Activated CD4-positive, alpha-beta T cell treated with anti-CD3 and anti-CD28 coated beads, Interleukin-10, Interleukin-2, amounts not matched to agents 100 ng/mL and 50 ng/mL, durations not matched to agents 16 hours and 8 hours (primary cell): ENCODE measurements around the gene KCNIP1.
A peak's percentile ranks its signal among the peaks of the same experiment; 100 is the strongest.

Experiments used
- DNase-seq: peaks from one replicate; pipeline ENCODE4 v3.0.0-alpha.2; 2020

Gene KCNIP1

GRCh38 chr5:170631466-170632195 lies 127.8 kb downstream of the KCNIP1 start:
- DNase-seq = no peak

GRCh38 chr5:170632266-170632984 lies 128.6 kb downstream of the KCNIP1 start:
- DNase-seq = no peak

GRCh38 chr5:170632985-170633234 lies 129.1 kb downstream of the KCNIP1 start:
- peak; percentile 51 for DNase-seq

DNA sequence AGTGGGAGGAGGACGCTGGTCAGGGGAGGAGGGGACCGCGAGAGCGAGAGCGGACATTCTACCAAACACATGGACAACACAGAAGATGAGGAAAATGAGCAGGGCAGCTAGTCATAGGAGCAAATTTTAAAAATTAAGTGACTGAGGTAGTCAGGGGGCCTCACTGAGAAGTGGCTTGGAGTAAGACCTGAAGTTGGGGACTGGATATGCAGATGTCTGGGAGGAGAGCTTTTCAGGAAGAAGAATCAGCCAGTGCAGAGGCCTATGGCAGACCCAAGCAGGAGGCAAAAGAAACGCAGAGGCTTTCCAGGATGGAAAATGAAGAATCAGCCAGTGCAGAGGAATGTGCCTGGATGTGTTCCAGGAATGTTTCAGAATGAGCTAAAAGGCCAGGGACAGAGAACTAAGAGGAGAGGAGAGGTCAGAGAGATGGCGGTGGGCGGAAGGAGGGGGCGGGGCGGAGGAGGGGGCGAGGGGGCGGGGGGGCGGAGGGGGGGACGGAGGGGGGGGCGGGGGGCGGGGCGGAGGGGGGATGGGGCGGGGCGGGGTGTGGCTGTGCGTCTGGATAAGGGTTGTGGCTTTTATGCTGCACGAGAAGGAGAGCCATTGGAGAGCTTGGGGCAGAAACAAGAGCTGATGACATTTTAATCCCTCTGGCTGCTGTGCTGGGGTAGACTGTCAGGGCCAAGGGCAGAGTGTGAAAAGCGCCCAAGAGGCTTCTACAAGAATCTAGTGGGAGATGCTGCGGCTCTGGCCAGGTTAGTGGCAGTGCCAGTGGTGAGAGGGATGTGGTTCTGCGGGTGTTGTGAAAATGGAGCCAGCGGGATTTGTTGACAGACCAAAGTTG lies 129.6 kb downstream of the KCNIP1 start:
- DNase-seq = no peak

GRCh38 chr5:170634256-170634990 lies 130.6 kb downstream of the KCNIP1 start:
- no peak for DNase-seq

GRCh38 chr5:170635706-170636105 lies 131.9 kb downstream of the KCNIP1 start:
- no peak for DNase-seq

DNA sequence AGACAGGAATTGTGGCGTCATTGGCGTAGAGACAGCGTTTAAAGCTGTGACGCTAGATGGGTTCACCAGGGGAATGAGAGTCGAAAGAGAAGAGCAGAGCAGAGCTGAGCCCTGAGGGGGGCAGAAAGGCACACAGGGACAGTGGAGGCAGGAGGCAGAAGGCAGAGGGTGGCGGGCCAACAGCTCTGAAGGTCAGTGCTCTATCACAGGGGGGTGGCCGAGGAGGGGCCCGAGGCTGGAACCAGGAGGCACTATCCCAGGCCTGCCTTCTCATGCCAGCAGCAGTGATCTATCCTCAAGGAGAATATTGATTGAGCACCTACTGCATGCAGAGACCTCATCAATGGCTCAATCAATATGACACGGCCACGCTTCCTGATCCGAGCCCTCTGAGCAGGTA lies 132.4 kb downstream of the KCNIP1 start:
- DNase-seq = no peak

DNA sequence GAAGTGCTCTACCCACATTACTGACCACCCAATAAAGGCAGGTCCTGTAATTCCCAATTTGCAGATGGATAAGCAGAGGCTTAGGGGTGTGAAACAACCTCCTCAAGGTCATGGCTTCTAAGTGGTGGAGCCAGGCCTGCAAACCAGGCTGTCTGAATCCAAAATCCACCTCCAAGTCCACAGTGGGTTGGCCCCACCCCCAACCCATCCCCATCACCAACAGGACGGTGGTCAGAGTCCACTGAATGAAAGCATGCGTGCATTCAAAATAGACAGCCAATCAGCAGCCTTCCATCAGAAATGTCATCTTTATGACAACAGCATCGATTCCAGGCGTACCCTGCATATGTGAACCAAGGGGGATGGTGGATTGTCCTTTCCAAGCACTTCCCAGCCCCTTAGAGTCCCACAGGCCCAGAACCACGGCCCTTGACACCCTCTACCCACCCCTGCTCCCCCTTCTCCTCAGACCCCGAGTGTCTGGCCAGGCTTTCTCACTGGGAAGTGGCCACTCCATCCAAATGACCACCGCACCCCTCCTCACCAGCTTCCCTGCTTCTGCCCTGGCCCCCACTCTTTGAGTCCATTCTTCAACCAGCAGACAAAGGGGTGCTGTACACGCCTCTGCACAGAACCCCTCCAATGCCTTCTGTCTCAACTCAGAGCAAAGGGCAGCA lies 133.1 kb downstream of the KCNIP1 start:
- no peak for DNase-seq

DNA sequence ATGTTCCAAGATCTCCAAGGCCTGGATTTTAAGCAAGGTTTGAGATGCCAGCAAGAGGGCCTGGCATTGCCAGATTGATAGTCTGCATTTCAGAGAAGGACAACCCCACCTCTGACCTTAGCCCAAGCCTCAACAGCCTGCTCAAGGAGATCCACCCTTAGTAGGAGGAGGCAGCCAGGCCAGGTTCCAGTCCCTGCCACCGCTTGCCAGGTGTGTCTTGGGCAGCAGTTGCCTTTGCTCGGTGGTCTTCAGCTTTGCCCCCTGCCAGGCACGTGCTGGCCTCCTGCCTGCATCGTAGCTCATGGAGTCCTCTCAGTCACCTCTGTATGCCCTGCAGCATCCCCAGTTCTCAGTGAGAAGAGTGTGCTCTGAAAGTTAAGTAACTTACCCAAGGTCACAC lies 134.2 kb downstream of the KCNIP1 start:
- no peak for DNase-seq

DNA sequence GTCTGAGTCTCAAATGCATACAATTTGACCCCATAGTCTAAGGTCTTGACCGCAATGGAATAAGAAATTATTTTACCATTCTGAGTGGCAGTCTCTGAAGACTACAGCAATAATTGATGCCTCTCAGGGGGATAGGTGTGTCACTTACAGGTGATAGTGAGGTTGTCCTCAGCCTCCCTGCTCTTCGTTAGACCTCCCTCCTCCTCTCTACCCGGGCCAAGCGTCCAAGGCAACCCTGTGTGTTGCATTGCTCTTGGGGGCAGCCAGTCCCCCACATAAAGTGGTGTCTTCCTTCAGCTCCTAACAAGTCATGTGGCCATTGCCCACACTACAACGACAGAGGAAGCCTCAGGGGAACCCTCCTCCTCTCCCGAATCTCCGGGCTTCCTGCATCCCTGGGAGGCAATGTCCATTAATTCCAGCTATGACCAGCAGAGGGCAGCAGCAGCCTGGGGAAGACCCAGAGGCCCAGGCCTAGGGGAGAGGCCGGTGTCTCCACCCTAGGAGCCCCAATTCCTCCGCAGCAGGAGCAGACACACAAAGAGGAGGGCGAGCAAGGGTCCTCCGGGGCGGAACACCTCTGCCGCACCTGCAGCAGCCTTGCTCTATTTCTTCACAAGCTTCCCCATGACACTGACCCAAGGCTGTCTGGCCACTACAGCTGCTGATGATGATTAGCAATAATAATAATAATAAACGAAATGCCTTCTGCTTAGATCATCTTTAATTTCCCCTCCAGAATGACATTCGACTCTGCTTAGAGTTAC lies 134.8 kb downstream of the KCNIP1 start:
- DNase-seq = peak; percentile 72

DNA sequence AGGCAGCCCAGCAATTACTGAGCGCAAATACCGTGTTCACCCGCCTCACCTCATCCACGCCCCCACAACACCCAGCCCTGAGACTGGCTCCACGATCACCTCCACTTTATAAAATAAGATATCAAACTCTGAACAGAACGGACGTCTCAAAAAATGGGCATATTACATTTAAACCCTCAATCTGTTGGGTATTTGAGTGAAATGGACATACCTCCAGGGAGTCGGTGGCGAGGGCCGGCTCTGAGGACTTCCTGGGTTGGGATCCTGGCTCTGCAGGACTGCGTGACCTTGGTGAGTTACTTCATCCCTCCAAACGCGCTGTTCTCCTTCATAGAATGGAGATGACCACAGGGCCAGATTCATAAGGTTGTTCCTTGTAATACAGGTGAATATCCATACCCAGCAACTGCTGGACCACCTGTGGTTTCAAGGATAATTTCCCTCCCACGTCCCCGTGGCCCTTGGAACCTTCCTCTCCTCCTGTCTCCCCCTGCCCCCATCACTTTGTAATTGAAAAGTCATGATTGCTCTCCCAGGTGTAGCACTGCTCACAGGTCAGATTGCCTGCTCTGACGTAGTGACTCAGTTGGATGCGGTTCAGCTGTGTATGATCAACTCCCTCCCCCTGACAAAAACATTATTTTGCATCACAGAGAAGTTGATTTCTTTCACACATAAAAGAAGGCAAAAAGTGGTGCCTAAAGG lies 135.6 kb downstream of the KCNIP1 start:
- DNase-seq = no peak

DNA sequence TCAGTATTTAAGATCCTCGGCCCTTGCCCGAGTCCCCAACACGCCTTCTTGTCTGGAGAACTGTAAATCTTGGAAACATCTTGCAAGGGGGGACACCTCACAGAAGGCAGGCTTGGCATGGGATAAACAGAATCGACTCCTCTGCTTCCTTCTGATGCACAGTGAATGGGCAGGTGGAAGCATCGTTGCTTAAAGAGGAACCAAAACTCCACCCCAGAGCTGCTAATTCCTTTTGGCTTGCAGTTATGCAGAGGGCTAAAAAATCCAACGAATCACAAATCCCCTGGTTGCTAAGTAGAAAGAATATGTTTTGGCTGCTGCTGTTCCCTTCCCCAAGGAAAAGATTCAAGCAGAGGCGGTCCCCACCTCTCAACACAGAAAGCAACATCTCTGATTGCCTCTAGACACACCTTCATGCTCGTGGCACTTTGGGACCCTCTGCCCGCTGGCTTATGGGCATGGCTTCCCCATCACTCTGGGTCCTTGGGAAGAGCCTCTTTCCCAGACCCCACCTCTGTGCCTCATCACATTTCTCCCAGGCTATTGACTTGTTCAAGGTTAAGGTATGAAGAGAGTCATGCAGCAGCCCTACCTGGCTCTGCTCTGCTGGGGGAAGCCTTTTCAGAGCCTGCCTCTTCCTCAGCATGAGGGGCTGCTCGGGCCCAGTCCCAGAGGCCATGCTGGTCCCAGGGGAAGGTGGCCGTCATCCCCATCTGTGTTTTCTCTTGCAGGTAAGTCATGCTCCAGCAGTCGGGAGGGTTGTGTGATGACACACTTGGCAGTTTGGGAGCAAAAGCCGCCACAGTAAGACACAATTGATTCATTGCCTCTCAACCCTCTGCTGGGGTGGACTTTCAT lies 137.1 kb downstream of the KCNIP1 start:
- DNase-seq = no peak

DNA sequence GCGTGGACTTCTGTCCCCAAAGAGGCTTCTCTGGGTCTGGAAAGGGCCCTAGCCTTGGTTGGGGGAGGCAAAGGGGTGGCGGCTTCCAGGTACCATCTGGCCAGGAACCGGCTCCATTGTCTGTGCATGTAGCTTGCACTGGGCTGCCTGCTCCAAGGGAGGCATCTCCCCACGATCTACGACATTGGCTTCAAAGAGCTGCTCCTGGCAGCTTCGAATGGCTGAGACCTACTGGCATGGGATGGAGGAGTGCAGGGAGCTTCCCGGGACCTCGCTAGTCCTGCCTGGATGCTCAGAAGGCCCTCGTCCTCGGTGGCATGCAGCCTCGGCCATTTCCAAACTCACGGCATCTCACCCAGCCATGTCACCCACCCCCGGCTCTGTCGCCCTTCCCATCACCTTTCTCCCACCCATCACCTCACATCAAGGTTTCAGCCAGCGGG lies 137.8 kb downstream of the KCNIP1 start:
- no peak for DNase-seq

DNA sequence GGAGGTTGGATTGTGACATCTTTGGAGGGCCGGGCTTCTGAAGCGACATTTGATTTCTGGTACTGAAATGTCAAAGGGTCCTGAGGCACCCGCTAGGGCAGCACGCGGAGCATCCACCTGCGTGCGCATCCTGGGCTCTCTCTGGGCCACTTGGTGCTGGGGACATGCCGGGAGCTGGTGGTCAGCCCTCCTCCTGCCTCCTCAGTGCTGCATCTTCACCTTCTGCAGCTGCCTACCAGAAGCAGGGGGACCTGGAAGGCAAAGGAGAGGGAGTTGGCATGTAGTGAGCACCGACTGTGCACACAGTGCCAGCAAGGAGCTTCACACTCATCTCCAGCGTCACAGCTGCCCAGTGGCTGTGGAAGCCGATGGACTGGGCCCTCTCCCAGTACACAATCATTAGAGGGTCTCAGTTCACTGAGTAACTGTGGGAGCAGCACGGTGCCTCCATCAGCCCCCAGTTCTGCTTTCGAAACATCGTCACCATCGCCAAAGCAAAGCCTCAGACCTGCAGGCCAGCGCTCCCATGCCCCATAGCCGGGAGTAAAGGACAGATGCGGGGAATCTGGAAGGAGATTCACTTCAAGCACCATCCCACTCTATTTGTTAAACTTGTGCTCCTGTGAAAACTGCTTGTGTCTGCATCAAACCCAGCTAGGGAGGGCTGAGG lies 138.4 kb downstream of the KCNIP1 start:
- no peak for DNase-seq

DNA sequence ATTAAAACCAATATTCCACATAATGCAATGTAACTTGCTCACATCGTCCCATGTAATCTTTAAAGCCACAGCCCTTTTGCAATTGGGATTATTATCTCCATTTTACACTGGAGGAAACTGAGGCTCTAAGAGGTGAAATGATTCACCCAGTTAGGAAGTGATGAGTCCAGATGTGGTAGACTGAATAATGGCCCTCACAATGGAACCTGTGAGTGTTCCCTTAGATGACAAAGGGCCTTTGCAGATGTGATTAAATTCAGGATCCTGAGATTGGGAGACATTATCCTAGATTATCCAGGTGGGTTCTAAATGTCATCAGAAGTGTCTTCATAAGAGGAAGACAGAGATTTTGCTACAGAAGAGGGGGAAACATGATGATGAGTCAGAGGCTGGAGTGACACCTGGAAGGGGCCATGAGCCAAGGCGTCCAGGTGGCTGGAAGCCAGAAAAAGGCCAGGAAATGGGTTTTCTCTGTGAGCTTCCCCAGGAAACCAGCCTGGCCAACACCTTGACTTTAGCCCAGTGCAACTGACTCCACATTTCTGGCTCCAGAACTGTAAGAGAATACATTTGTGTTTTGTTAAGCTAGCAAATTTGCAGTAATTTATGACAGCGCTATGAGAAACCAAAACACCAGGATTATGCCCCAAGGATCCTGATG lies 139.1 kb downstream of the KCNIP1 start:
- DNase-seq = no peak

- DNase-seq = no peak
Observed at GRCh38 chr5:170643591-170643990, 139.8 kb downstream of the KCNIP1 start.

GRCh38 chr5:170644501-170644900 lies 140.7 kb downstream of the KCNIP1 start:
- no peak for DNase-seq

GRCh38 chr5:170648541-170648940 lies 144.7 kb downstream of the KCNIP1 start:
- no peak for DNase-seq

- DNase-seq = no peak
Observed at GRCh38 chr5:170650850-170651249, 147.0 kb downstream of the KCNIP1 start.
